Panc1 (cell line): Measurements from ENCODE around the gene CALD1. TPM values are rescaled to one million over a fixed set of nuclear protein-coding genes. Genes with fewer than 3 reads are reported as not detected.

Experiments used
- ATAC-seq: fragments of 200-7000 bp; cut with Tn5 transposase; 2 replicates; pipeline ENCODE4 v1.9.1; 2020; ENCODE audit warnings: mild to moderate bottlenecking, moderate library complexity
- BruUV-seq: library from RNA; stranded (reverse); fragments of 400-500 nt; replicated peaks from 2 replicates; lab custom pipeline; 2021; lab: Mats Ljungman, UMichigan
- CTCF ChIA-PET: fragments of 300-600 bp; sonication (Branson Sonifier 250); formaldehyde crosslinking; loops from one replicate; lab custom pipeline; 2022; ENCODE audit warnings: antibody characterized with exemption; lab: Charles Lee
- POLR2A ChIA-PET: fragments of 300-600 bp; sonication (Branson Sonifier 250); formaldehyde crosslinking; loops from one replicate; lab custom pipeline; 2022; ENCODE audit warnings: antibody characterized with exemption; lab: Charles Lee
- DNase-seq: peaks from one replicate; pipeline ENCODE4 v3.0.0-alpha.2; 2010; ENCODE audit warnings: low read depth, low spot score
- H3K27ac ChIP-seq: 2 replicates; pipeline ENCODE4 v1.5.1; 2011; ENCODE audit warnings: mild to moderate bottlenecking, low read length, inconsistent platforms
- H3K27me3 ChIP-seq: fragments of 200-500 bp; sonication (Bioruptor generic); 2 replicates; pipeline ENCODE4 v1.6.0; 2014; ENCODE audit warnings: low read length, inconsistent platforms; ENCODE audit not compliant: control insufficient read depth, insufficient read depth
- H3K36me3 ChIP-seq: fragments of 200-500 bp; sonication (Bioruptor generic); 2 replicates; pipeline ENCODE4 v1.5.1; 2014; ENCODE audit warnings: inconsistent platforms, mild to moderate bottlenecking, low read length, moderate library complexity; ENCODE audit not compliant: control insufficient read depth, insufficient read depth
- H3K4me1 ChIP-seq: 2 replicates; pipeline ENCODE4 v1.5.1; 2011; ENCODE audit warnings: inconsistent platforms, mild to moderate bottlenecking, low read length, moderate library complexity; ENCODE audit not compliant: control insufficient read depth, insufficient read depth
- H3K4me3 ChIP-seq, 2 experiments: 2 replicates each; pipeline ENCODE4 v1.5.1; 2011 to 2012; ENCODE audit warnings: low read depth in 2 of 2, low read length in 2 of 2, mild to moderate bottlenecking in 2 of 2, inconsistent platforms in 1 of 2, moderate library complexity in 1 of 2
- H3K9me3 ChIP-seq: fragments of 200-500 bp; sonication (Bioruptor generic); 2 replicates; pipeline ENCODE4 v1.5.1; 2014; ENCODE audit warnings: low read depth, mild to moderate bottlenecking, inconsistent platforms, low read length, moderate library complexity; ENCODE audit not compliant: control insufficient read depth, insufficient read depth
- POLR2AphosphoS5 ChIP-seq: IDR thresholded peaks from 2 replicates; pipeline ENCODE4 v1.6.1; 2012; ENCODE audit warnings: mild to moderate bottlenecking, low read depth, low read length, moderate library complexity
- SIN3A ChIP-seq: IDR thresholded peaks from 2 replicates; pipeline ENCODE4 v1.6.1; 2012; ENCODE audit warnings: low read depth, mild to moderate bottlenecking, low read length, moderate library complexity, borderline replicate concordance; ENCODE audit not compliant: insufficient read depth
- TCF7L2 ChIP-seq: IDR thresholded peaks from 2 replicates; pipeline ENCODE4 v1.6.1; 2011; ENCODE audit warnings: mild to moderate bottlenecking, low read depth, low read length, inconsistent platforms
- in situ Hi-C: cut with HindIII; loops from 2 replicates; pipeline ENCODE4 v1.10.0; 2016; ENCODE audit warnings: low sequenced_read_pairs, low pct_unique_long_range_greater_than_20kb
- intact Hi-C: fragments of 100-400 bp; cut with micrococcal nuclease; formaldehyde crosslinking; loops from one replicate; pipeline ENCODE4 v1.10.0; 2022; ENCODE audit not compliant: unreplicated experiment
- total RNA-seq: library from RNA; stranded (reverse); gene quantifications from one replicate; pipeline ENCODE4 v1.2.1, GENCODE V29; 2021; ENCODE audit not compliant: unreplicated experiment
- TF ChIP-seq, protein P1 (sequence below), 2 experiments: IDR thresholded peaks; 2 replicates each; pipeline ENCODE4 v1.6.1; 2011 to 2012; ENCODE audit warnings: low read depth in 2 of 2, control low read depth in 1 of 2, low read length in 1 of 2, mild to moderate bottlenecking in 1 of 2, moderate library complexity in 1 of 2; ENCODE audit not compliant: insufficient read depth in 1 of 2
- TF ChIP-seq, protein P2 (sequence below): fragments of 450-650 bp; IDR thresholded peaks from 2 replicates; pipeline ENCODE4 v1.5.1; 2017; ENCODE audit warnings: mild to moderate bottlenecking

CALD1 gene
- total RNA-seq, 1 experiment from 2014 or later, result 9.2 TPM

DNA sequence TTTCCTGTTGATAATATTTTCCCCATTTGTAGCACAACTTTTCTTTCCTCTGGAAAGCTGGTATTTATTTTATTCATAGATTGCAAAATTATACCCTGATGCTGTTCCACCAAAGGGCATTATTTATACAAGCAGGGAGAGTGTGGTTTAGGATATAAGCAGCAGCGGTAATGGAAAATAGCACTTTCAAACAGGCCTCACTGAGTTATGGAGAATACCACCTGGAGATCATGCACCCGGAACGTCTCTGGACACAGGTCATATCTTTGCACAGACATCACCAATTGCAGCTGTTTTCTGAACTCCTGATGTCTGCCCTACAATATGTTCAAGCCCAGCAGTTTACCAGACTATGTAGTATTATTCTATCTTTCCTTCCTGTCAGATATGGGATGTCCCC is 2.0 kb upstream of the CALD1 start:
- Histone ChIP-seq H3K27me3 (peaks cover 9% of the 10 kb centered on the region), H3K27ac (no peak overlapping the region), H3K9me3 (no peaks in the 10 kb centered on the region), H3K4me3 (no peak overlapping the region), H3K36me3 (no peaks in the 10 kb centered on the region), H3K4me1 (no peaks in the 10 kb centered on the region)
- no TSS peak for BruUV-seq
- no peak for DNase-seq
- in situ Hi-C loops, result no loop called here
- no peak for TF ChIP-seq POLR2AphosphoS5
- TF ChIP-seq, protein P1, sequence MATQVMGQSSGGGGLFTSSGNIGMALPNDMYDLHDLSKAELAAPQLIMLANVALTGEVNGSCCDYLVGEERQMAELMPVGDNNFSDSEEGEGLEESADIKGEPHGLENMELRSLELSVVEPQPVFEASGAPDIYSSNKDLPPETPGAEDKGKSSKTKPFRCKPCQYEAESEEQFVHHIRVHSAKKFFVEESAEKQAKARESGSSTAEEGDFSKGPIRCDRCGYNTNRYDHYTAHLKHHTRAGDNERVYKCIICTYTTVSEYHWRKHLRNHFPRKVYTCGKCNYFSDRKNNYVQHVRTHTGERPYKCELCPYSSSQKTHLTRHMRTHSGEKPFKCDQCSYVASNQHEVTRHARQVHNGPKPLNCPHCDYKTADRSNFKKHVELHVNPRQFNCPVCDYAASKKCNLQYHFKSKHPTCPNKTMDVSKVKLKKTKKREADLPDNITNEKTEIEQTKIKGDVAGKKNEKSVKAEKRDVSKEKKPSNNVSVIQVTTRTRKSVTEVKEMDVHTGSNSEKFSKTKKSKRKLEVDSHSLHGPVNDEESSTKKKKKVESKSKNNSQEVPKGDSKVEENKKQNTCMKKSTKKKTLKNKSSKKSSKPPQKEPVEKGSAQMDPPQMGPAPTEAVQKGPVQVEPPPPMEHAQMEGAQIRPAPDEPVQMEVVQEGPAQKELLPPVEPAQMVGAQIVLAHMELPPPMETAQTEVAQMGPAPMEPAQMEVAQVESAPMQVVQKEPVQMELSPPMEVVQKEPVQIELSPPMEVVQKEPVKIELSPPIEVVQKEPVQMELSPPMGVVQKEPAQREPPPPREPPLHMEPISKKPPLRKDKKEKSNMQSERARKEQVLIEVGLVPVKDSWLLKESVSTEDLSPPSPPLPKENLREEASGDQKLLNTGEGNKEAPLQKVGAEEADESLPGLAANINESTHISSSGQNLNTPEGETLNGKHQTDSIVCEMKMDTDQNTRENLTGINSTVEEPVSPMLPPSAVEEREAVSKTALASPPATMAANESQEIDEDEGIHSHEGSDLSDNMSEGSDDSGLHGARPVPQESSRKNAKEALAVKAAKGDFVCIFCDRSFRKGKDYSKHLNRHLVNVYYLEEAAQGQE (IDR thresholded peaks at IDR 0.05; ENCODE audit: insufficient read depth in 1 of 2, low read depth in 2 of 2, low read length in 1 of 2), result no peak
- no peak for TF ChIP-seq TCF7L2
- TF ChIP-seq SIN3A, result no peak
- TF ChIP-seq, protein P2, sequence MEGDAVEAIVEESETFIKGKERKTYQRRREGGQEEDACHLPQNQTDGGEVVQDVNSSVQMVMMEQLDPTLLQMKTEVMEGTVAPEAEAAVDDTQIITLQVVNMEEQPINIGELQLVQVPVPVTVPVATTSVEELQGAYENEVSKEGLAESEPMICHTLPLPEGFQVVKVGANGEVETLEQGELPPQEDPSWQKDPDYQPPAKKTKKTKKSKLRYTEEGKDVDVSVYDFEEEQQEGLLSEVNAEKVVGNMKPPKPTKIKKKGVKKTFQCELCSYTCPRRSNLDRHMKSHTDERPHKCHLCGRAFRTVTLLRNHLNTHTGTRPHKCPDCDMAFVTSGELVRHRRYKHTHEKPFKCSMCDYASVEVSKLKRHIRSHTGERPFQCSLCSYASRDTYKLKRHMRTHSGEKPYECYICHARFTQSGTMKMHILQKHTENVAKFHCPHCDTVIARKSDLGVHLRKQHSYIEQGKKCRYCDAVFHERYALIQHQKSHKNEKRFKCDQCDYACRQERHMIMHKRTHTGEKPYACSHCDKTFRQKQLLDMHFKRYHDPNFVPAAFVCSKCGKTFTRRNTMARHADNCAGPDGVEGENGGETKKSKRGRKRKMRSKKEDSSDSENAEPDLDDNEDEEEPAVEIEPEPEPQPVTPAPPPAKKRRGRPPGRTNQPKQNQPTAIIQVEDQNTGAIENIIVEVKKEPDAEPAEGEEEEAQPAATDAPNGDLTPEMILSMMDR, result no peak
- POLR2A ChIA-PET, result no interaction called here
- no peak for ATAC-seq
- CTCF ChIA-PET, result no interaction called here
- intact Hi-C loops, result no loop called here

DNA sequence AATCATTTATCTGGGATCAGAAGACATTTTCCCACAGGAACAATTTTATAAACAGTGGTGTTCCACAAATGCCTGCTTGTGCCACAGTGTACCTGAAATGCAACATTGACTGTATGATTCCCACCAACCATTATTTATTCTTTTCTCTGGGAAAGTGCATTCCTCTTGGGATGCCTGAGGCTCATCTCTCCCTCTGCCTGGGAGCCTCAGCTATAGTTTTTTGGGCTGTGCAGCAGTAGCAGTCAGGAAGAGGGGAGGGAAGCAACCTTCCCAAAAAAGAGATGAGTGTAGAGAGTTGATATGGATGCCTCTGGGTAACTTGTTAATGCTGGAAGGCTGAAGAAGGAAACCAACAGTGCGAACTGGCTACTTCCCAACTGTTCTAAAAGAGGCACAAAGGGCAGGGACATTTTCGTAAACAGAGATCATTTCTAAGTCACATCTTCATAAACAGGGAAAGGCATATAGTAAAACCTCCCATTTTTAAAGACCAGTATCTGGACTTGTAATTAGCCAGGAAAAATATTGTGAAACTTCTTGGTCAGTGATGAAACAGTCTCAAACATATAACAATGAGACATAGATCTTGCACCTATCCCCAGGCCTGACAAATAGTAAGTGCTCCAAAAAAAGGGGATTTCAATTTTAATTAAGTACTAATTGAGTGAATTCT is 1.4 kb upstream of the CALD1 start:
- TF ChIP-seq, protein P2, result no peak
- no peak for TF ChIP-seq TCF7L2
- TF ChIP-seq, protein P1 (IDR thresholded peaks at IDR 0.05; ENCODE audit: insufficient read depth in 1 of 2, low read depth in 2 of 2, low read length in 1 of 2), result no peak
- TF ChIP-seq POLR2AphosphoS5, result no peak
- TF ChIP-seq SIN3A, result no peak
- Histone ChIP-seq H3K36me3 (no peaks in the 10 kb centered on the region), H3K4me3 (no peak overlapping the region), H3K27ac (no peak overlapping the region), H3K4me1 (no peaks in the 10 kb centered on the region), H3K9me3 (no peaks in the 10 kb centered on the region), H3K27me3 (peaks cover 9% of the 10 kb centered on the region)
- intact Hi-C loops, result no loop called here
- ATAC-seq, result no peak
- in situ Hi-C loops, result no loop called here
- ChIA-PET CTCF (no interaction called here), POLR2A (no interaction called here)
- DNase-seq, result no peak
- no TSS peak for BruUV-seq
